GM12872 (cell line): ENCODE results near the gene SDF2L1.

Source experiments
- CTCF ChIP-seq: IDR thresholded peaks from 3 replicates; pipeline ENCODE4 v1.5.1; 2011; ENCODE audit warnings: low read depth, mild to moderate bottlenecking, low read length, moderate library complexity; ENCODE audit not compliant: insufficient read depth

The SDF2L1 gene

GRCh38 chr22:21632931-21633330, 9.2 kb upstream of the SDF2L1 start:
- TF ChIP-seq CTCF = no peak

GRCh38 chr22:21633481-21633880, 8.6 kb upstream of the SDF2L1 start:
- TF ChIP-seq CTCF = no peak

GRCh38 chr22:21634081-21634480, 8.0 kb upstream of the SDF2L1 start:
- no peak for TF ChIP-seq CTCF

GRCh38 chr22:21634844-21635243, 7.3 kb upstream of the SDF2L1 start:
- no peak for TF ChIP-seq CTCF

GRCh38 chr22:21635771-21636510, 6.2 kb upstream of the SDF2L1 start:
- TF ChIP-seq CTCF = no peak

- TF ChIP-seq CTCF = no peak
Observed at GRCh38 chr22:21636629-21637218, 5.4 kb upstream of the SDF2L1 start.

GRCh38 chr22:21639359-21639758, 2.7 kb upstream of the SDF2L1 start:
- TF ChIP-seq CTCF = no peak
